MM.1S (cell line): ENCODE results near the gene LCLAT1.
"Not testable (repeated sequence)": the region's sequence is repeated elsewhere in the genome, so short reads cannot be mapped to it uniquely, and the experiment has no call there.

Experiments
- DNase-seq: peaks from one replicate; pipeline ENCODE4 v3.0.0-alpha.2; 2015
- H2AFZ ChIP-seq: fragments of 300-600 bp; sonication (generic); 2 replicates; pipeline ENCODE4 v1.6.0; 2016; ENCODE audit warnings: antibody characterized with exemption, low read length
- H3F3A ChIP-seq: fragments of 300-600 bp; sonication (generic); 2 replicates; pipeline ENCODE4 v1.6.1; 2016; ENCODE audit warnings: mild to moderate bottlenecking, antibody characterized with exemption, low read length, moderate library complexity, mixed read lengths; ENCODE audit not compliant: insufficient read depth
- H3K27ac ChIP-seq: fragments of 300-600 bp; sonication (generic); 2 replicates; pipeline ENCODE4 v1.5.1; 2016; ENCODE audit warnings: mild to moderate bottlenecking, low read length
- H3K27me3 ChIP-seq: fragments of 300-600 bp; sonication (generic); replicated peaks from 2 replicates; pipeline ENCODE4 v1.6.0; 2016; ENCODE audit warnings: low read length; ENCODE audit not compliant: insufficient read depth
- H3K36me3 ChIP-seq: fragments of 300-600 bp; sonication (generic); replicated peaks from 2 replicates; pipeline ENCODE4 v1.6.1; 2016; ENCODE audit warnings: mild to moderate bottlenecking, low read length, mixed read lengths; ENCODE audit not compliant: insufficient read depth
- H3K4me1 ChIP-seq: fragments of 300-600 bp; sonication (generic); 2 replicates; pipeline ENCODE4 v1.6.1; 2016; ENCODE audit warnings: low read length, mixed read lengths
- H3K4me2 ChIP-seq: fragments of 300-600 bp; sonication (generic); 2 replicates; pipeline ENCODE4 v1.6.0; 2016; ENCODE audit warnings: low read depth, low read length
- H3K4me3 ChIP-seq: fragments of 300-600 bp; sonication (generic); 2 replicates; pipeline ENCODE4 v1.5.1; 2016; ENCODE audit warnings: low read length, mixed read lengths
- H3K79me2 ChIP-seq: fragments of 300-600 bp; sonication (generic); 2 replicates; pipeline ENCODE4 v1.6.1; 2016; ENCODE audit warnings: mixed run types, low read length, mixed read lengths
- H3K9ac ChIP-seq: fragments of 300-600 bp; sonication (generic); 2 replicates; pipeline ENCODE4 v1.6.1; 2016; ENCODE audit warnings: low read length, mixed read lengths
- H3K9me2 ChIP-seq: fragments of 300-600 bp; sonication (generic); replicated peaks from 2 replicates; pipeline ENCODE4 v1.6.1; 2016; ENCODE audit warnings: mild to moderate bottlenecking, low read length, mixed read lengths; ENCODE audit not compliant: insufficient read depth
- H3K9me3 ChIP-seq: fragments of 300-600 bp; sonication (generic); replicated peaks from 2 replicates; pipeline ENCODE4 v1.6.1; 2016; ENCODE audit warnings: mild to moderate bottlenecking, low read length, mixed read lengths; ENCODE audit not compliant: insufficient read depth
- H4K20me1 ChIP-seq: fragments of 300-600 bp; sonication (generic); 2 replicates; pipeline ENCODE4 v1.6.1; 2016; ENCODE audit warnings: mild to moderate bottlenecking, low read length, moderate library complexity, mixed read lengths; ENCODE audit not compliant: insufficient read depth
- EZH2 ChIP-seq: fragments of 300-600 bp; sonication (generic); optimal IDR thresholded peaks from 2 replicates; pipeline ENCODE3; 2017; ENCODE audit warnings: low read depth, mild to moderate bottlenecking, antibody characterized with exemption, low read length, mixed read lengths
- EZH2phosphoT487 ChIP-seq: fragments of 300-600 bp; sonication (generic); IDR thresholded peaks from 2 replicates; pipeline ENCODE4 v1.6.1; 2018; ENCODE audit warnings: antibody characterized with exemption, low read length
- TF ChIP-seq, protein P1 (sequence below): fragments of 300-600 bp; sonication (generic); IDR thresholded peaks from 2 replicates; pipeline ENCODE4 v1.5.1; 2016; ENCODE audit warnings: antibody characterized with exemption, low read length, mixed read lengths

LCLAT1 gene

DNA sequence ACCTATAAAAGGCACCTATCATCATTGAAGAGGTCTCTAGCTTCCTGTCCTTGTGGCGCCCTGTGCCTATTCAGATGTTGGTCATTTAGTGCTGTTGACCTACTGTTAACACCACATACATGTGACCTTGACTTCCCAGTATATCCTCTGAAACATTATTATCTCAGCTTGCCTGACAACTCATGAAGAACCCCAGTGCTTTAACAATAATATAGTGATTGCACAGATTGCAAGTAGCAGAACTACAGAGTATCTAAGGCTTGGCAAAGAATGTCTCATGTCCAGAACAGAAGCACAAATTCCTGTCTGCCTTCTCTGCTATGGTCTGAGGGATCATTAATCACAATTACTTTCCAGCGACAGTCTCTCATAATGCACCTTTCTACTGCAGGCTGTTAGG lies 165.3 kb downstream of the LCLAT1 start:
- no peaks in the 10 kb centered on the region for H3K4me1 ChIP-seq
- H3K36me3 ChIP-seq = no peaks in the 10 kb centered on the region

DNA sequence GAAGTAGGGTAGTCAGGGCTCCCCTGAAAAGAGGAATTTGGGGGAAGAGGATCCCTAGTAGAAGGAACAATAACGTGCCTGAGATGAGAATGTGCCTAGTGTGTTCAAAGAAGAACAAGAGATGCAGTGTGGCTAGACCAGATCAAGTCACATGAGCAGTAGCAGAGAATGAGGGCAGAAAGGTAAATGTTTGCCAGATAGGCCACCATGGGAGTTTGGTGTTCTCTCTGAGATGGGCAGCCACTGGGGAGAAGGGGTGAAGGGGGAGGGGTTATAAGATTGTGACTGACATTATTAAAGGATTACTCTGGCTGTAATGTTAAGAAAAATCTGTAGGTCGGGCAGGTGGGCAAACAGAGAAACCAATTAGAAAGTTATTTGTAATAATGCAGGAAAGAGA lies 166.0 kb downstream of the LCLAT1 start:
- Histone ChIP-seq H4K20me1 (no peaks in the 10 kb centered on the region), H3K27ac (no peak overlapping the region), H3K4me1 (no peaks in the 10 kb centered on the region), H3K27me3 (no peaks in the 10 kb centered on the region), H3F3A (no peaks in the 10 kb centered on the region), H3K4me3 (no peak overlapping the region), H3K9ac (no peak overlapping the region), H3K4me2 (no peak overlapping the region), H3K36me3 (no peaks in the 10 kb centered on the region), H3K9me2 (no peaks in the 10 kb centered on the region), H3K79me2 (no peaks in the 10 kb centered on the region), H3K9me3 (no peaks in the 10 kb centered on the region), H2AFZ (no peak overlapping the region)
- no peak for DNase-seq
- no peak for TF ChIP-seq EZH2phosphoT487
- TF ChIP-seq, protein P1, sequence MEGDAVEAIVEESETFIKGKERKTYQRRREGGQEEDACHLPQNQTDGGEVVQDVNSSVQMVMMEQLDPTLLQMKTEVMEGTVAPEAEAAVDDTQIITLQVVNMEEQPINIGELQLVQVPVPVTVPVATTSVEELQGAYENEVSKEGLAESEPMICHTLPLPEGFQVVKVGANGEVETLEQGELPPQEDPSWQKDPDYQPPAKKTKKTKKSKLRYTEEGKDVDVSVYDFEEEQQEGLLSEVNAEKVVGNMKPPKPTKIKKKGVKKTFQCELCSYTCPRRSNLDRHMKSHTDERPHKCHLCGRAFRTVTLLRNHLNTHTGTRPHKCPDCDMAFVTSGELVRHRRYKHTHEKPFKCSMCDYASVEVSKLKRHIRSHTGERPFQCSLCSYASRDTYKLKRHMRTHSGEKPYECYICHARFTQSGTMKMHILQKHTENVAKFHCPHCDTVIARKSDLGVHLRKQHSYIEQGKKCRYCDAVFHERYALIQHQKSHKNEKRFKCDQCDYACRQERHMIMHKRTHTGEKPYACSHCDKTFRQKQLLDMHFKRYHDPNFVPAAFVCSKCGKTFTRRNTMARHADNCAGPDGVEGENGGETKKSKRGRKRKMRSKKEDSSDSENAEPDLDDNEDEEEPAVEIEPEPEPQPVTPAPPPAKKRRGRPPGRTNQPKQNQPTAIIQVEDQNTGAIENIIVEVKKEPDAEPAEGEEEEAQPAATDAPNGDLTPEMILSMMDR = no peak
- no peak for TF ChIP-seq EZH2

More for the DNA sequence above, 165.3 kb downstream of the LCLAT1 start:
- Histone ChIP-seq H3K9me3 (no peaks in the 10 kb centered on the region), H3K9ac (no peak overlapping the region), H3K27ac (no peak overlapping the region), H3K4me3 (no peak overlapping the region), H3K4me2 (no peak overlapping the region), H2AFZ (no peak overlapping the region), H3K9me2 (no peaks in the 10 kb centered on the region), H3K27me3 (no peaks in the 10 kb centered on the region), H3F3A (no peaks in the 10 kb centered on the region), H4K20me1 (no peaks in the 10 kb centered on the region), H3K79me2 (no peaks in the 10 kb centered on the region)
- DNase-seq = no peak
- TF ChIP-seq, protein P1 = no peak
- no peak for TF ChIP-seq EZH2phosphoT487
- no peak for TF ChIP-seq EZH2

DNA sequence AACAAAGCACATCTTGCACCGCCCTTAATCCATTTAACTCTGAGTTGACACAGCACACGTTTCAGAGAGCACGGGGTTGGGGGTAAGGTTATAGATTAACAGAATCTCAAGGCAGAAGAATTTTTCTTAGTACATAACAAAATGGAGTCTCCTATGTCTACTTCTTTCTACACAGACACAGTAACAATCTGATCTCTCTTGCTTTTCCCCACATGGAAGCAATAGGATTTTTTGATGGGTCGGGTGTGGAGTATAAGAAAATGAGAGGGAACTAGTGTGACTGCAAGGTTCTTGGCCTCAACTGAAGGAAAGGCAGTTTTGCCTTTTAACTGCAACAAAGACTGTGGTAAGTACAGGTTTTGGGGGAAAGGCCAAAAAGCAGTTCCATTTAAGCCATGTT lies 167.2 kb downstream of the LCLAT1 start:
- not testable (repeated sequence) for DNase-seq, H2AFZ ChIP-seq, H3K9me3 ChIP-seq, H3K79me2 ChIP-seq, H4K20me1 ChIP-seq, H3F3A ChIP-seq, H3K9ac ChIP-seq, H3K27me3 ChIP-seq, H3K4me2 ChIP-seq, H3K36me3 ChIP-seq, H3K4me1 ChIP-seq, H3K4me3 ChIP-seq, H3K27ac ChIP-seq, H3K9me2 ChIP-seq

DNA sequence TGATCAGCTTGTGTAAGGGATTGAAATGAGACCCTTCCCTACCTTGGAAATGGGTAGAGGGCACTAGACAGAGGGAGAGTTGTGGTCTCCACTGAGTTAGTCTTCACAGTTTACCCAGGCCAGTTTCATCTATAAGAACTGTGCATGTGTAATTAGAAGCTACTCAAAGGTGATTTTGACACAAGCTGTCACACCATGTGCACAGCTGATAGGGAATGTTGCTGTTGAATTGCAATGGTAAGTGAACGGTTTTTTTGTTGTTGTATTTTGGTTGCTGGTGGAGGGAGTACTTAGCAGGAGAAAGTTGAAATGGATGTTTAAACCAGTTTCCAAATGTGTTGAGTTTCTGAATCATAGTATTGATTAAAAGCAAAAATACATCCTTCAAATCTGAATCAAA lies 168.9 kb downstream of the LCLAT1 start:
- H3K36me3 ChIP-seq = no peaks in the 10 kb centered on the region
- H3K27me3 ChIP-seq = no peaks in the 10 kb centered on the region
- DNase-seq = no peak
- no peak overlapping the region for H2AFZ ChIP-seq
- TF ChIP-seq EZH2 (no peak), EZH2phosphoT487 (no peak)
- TF ChIP-seq, protein P1 = no peak
- no peaks in the 10 kb centered on the region for H3K4me1 ChIP-seq
- no peak overlapping the region for H3K4me2 ChIP-seq
- H3F3A ChIP-seq = no peaks in the 10 kb centered on the region
- H4K20me1 ChIP-seq = no peaks in the 10 kb centered on the region
- no peaks in the 10 kb centered on the region for H3K9me2 ChIP-seq
- no peak overlapping the region for H3K27ac ChIP-seq
- H3K9ac ChIP-seq = no peak overlapping the region
- H3K9me3 ChIP-seq = no peaks in the 10 kb centered on the region
- H3K79me2 ChIP-seq = no peaks in the 10 kb centered on the region
- H3K4me3 ChIP-seq = no peak overlapping the region
